Neural progenitor cell (in vitro differentiated cells): ENCODE measurements around the gene TOGARAM2. TPM values are rescaled to one million over a fixed set of nuclear protein-coding genes. Genes with fewer than 3 reads are reported as not detected.
A peak's percentile ranks its signal among the peaks of the same experiment; 100 is the strongest.

ENCODE experiments used
- DNase-seq: peaks from one replicate; pipeline ENCODE4 v3.0.0-alpha.2; 2016; ENCODE audit warnings: low spot score
- H2AFZ ChIP-seq: fragments of 200-600 bp; sonication (generic); replicated peaks from 2 replicates; pipeline ENCODE4 v1.6.1; 2016; ENCODE audit warnings: antibody characterized with exemption
- H3F3A ChIP-seq: fragments of 200-600 bp; sonication (generic); 2 replicates; pipeline ENCODE4 v1.6.1; 2016; ENCODE audit warnings: antibody characterized with exemption, low read depth
- H3K27ac ChIP-seq: fragments of 200-600 bp; sonication (generic); 2 replicates; pipeline ENCODE4 v1.5.1; 2016; ENCODE audit warnings: mild to moderate bottlenecking
- H3K27me3 ChIP-seq: fragments of 200-600 bp; sonication (generic); 2 replicates; pipeline ENCODE4 v1.6.1; 2016; ENCODE audit warnings: mild to moderate bottlenecking, moderate library complexity
- H3K36me3 ChIP-seq: fragments of 200-600 bp; sonication (generic); 2 replicates; pipeline ENCODE4 v1.5.1; 2016
- H3K4me1 ChIP-seq: fragments of 200-600 bp; sonication (generic); 2 replicates; pipeline ENCODE4 v1.6.1; 2016; ENCODE audit warnings: mixed run types
- H3K4me2 ChIP-seq: fragments of 200-600 bp; sonication (generic); 2 replicates; pipeline ENCODE4 v1.6.1; 2016
- H3K4me3 ChIP-seq: fragments of 200-600 bp; sonication (generic); 2 replicates; pipeline ENCODE4 v1.5.1; 2016
- H3K79me2 ChIP-seq: fragments of 200-600 bp; sonication (generic); 2 replicates; pipeline ENCODE4 v1.6.1; 2016; ENCODE audit warnings: low read depth
- H3K9ac ChIP-seq: fragments of 200-600 bp; sonication (generic); 2 replicates; pipeline ENCODE4 v1.6.1; 2016
- H3K9me3 ChIP-seq: fragments of 200-600 bp; sonication (generic); 2 replicates; pipeline ENCODE4 v1.5.1; 2016; ENCODE audit warnings: low read depth
- H4K20me1 ChIP-seq: fragments of 200-600 bp; sonication (generic); 2 replicates; pipeline ENCODE4 v1.6.1; 2016; ENCODE audit warnings: low read depth
- H3K27ac Mint-ChIP-seq: 3 replicates; pipeline ENCODE4 v1.8.0; 2021; ENCODE audit warnings: mixed read lengths
- H3K27me3 Mint-ChIP-seq: 2 replicates; pipeline ENCODE4 v1.8.0; 2022; ENCODE audit warnings: low read depth, mild to moderate bottlenecking, inconsistent platforms, moderate library complexity, mixed read lengths; ENCODE audit not compliant: insufficient read depth
- H3K36me3 Mint-ChIP-seq: 3 replicates; pipeline ENCODE4 v1.8.0; 2021; ENCODE audit warnings: mixed read lengths
- H3K4me1 Mint-ChIP-seq: 3 replicates; pipeline ENCODE4 v1.8.0; 2021; ENCODE audit warnings: mixed read lengths
- H3K4me3 Mint-ChIP-seq: 3 replicates; pipeline ENCODE4 v1.8.0; 2021; ENCODE audit warnings: mild to moderate bottlenecking, moderate library complexity, mixed read lengths
- H3K9me3 Mint-ChIP-seq: 3 replicates; pipeline ENCODE4 v1.8.0; 2020; ENCODE audit warnings: mixed read lengths
- CTCF ChIP-seq: fragments of 200-600 bp; sonication (generic); IDR thresholded peaks from 2 replicates; pipeline ENCODE4 v1.5.1; 2017; ENCODE audit warnings: antibody characterized with exemption, mild to moderate bottlenecking
- EZH2 ChIP-seq: fragments of 200-600 bp; sonication (generic); IDR thresholded peaks from 2 replicates; pipeline ENCODE4 v1.6.1; 2017; ENCODE audit warnings: antibody characterized with exemption, mild to moderate bottlenecking, moderate library complexity
- EZH2phosphoT487 ChIP-seq: fragments of 200-600 bp; sonication (generic); IDR thresholded peaks from 2 replicates; pipeline ENCODE4 v1.6.1; 2017; ENCODE audit warnings: antibody characterized with exemption
- total RNA-seq: library from RNA; depleted of rRNA; stranded (reverse); fragments of >200 nt; gene quantifications from 2 replicates; pipeline ENCODE4 v1.2.3, GENCODE V29; 2015; ENCODE audit warnings: low replicate concordance

The TOGARAM2 gene
- total RNA-seq, 1 donor from 2014 or later: 0.04 TPM

GRCh38 chr2:29064746-29065067 is 83.6 kb downstream of the TOGARAM2 start:
- no peak for TF ChIP-seq EZH2phosphoT487
- no peak for TF ChIP-seq CTCF
- TF ChIP-seq EZH2: no peak
- DNase-seq: no peak
- Histone ChIP-seq H3K4me2 (peak overlapping the region; percentile 65), H3F3A (peaks cover 26% of the 10 kb centered on the region), H3K79me2 (no peaks in the 10 kb centered on the region), H3K36me3 (no peaks in the 10 kb centered on the region), H3K27me3 (no peaks in the 10 kb centered on the region), H4K20me1 (peaks cover 6% of the 10 kb centered on the region), H3K4me3 (no peak overlapping the region), H2AFZ (no peak overlapping the region), H3K4me1 (peaks cover 36% of the 10 kb centered on the region), H3K9me3 (no peaks in the 10 kb centered on the region), H3K9ac (no peak overlapping the region), H3K27ac (no peak overlapping the region)
- no peaks in the 10 kb centered on the region for H3K36me3 Mint-ChIP-seq
- peaks cover 4% of the 10 kb centered on the region for H3K27me3 Mint-ChIP-seq
- peaks cover 53% of the 10 kb centered on the region for H3K4me1 Mint-ChIP-seq
- no peak overlapping the region for H3K4me3 Mint-ChIP-seq
- H3K27ac Mint-ChIP-seq: no peak overlapping the region
- no peaks in the 10 kb centered on the region for H3K9me3 Mint-ChIP-seq

GRCh38 chr2:29065068-29065811 is 84.1 kb downstream of the TOGARAM2 start:
- H3K9ac ChIP-seq: no peak overlapping the region
- H3K27ac Mint-ChIP-seq: peak overlapping the region; percentile 63
- H3K36me3 Mint-ChIP-seq: no peaks in the 10 kb centered on the region
- H3K27me3 Mint-ChIP-seq: peaks cover 4% of the 10 kb centered on the region
- H3K4me2 ChIP-seq: peak overlapping the region; percentile 65
- no peaks in the 10 kb centered on the region for H3K36me3 ChIP-seq
- H3K9me3 Mint-ChIP-seq: no peaks in the 10 kb centered on the region
- no peak for TF ChIP-seq CTCF
- TF ChIP-seq EZH2: no peak
- TF ChIP-seq EZH2phosphoT487: no peak
- no peaks in the 10 kb centered on the region for H3K9me3 ChIP-seq
- no peaks in the 10 kb centered on the region for H3K79me2 ChIP-seq
- H3K4me3 Mint-ChIP-seq: no peak overlapping the region
- peaks cover 36% of the 10 kb centered on the region for H3K4me1 ChIP-seq
- H3K4me3 ChIP-seq: no peak overlapping the region
- H3K27me3 ChIP-seq: no peaks in the 10 kb centered on the region
- H3K4me1 Mint-ChIP-seq: peaks cover 50% of the 10 kb centered on the region
- peak; percentile 56 for DNase-seq
- peak overlapping the region; percentile 57 for H3K27ac ChIP-seq
- H2AFZ ChIP-seq: no peak overlapping the region
- H3F3A ChIP-seq: peaks cover 26% of the 10 kb centered on the region
- H4K20me1 ChIP-seq: peaks cover 6% of the 10 kb centered on the region

GRCh38 chr2:29066271-29066860 is 85.3 kb downstream of the TOGARAM2 start:
- peaks cover 47% of the 10 kb centered on the region for H3K4me1 Mint-ChIP-seq
- Histone ChIP-seq H3K4me2 (no peak overlapping the region), H3K27me3 (no peaks in the 10 kb centered on the region), H3K79me2 (no peaks in the 10 kb centered on the region), H3K4me1 (peaks cover 36% of the 10 kb centered on the region), H4K20me1 (peaks cover 6% of the 10 kb centered on the region), H3K9ac (no peak overlapping the region), H3K9me3 (no peaks in the 10 kb centered on the region), H3K27ac (no peak overlapping the region), H3F3A (peaks cover 26% of the 10 kb centered on the region), H3K4me3 (no peak overlapping the region), H3K36me3 (no peaks in the 10 kb centered on the region), H2AFZ (no peak overlapping the region)
- H3K9me3 Mint-ChIP-seq: no peaks in the 10 kb centered on the region
- no peak overlapping the region for H3K4me3 Mint-ChIP-seq
- no peak for DNase-seq
- TF ChIP-seq CTCF (no peak), EZH2 (no peak), EZH2phosphoT487 (no peak)
- no peaks in the 10 kb centered on the region for H3K36me3 Mint-ChIP-seq
- H3K27ac Mint-ChIP-seq: peak overlapping the region; percentile 96
- peaks cover 11% of the 10 kb centered on the region for H3K27me3 Mint-ChIP-seq
